Panc1 (cell line): Measurements from ENCODE around the gene GNAI3. TPM values are rescaled to one million over a fixed set of nuclear protein-coding genes. Genes with fewer than 3 reads are reported as not detected.

Experiments used
- ATAC-seq: fragments of 200-7000 bp; cut with Tn5 transposase; 2 replicates; pipeline ENCODE4 v1.9.1; 2020; ENCODE audit warnings: mild to moderate bottlenecking, moderate library complexity
- BruUV-seq: library from RNA; stranded (reverse); fragments of 400-500 nt; replicated peaks from 2 replicates; lab custom pipeline; 2021; lab: Mats Ljungman, UMichigan
- CTCF ChIA-PET: fragments of 300-600 bp; sonication (Branson Sonifier 250); formaldehyde crosslinking; loops from one replicate; lab custom pipeline; 2022; ENCODE audit warnings: antibody characterized with exemption; lab: Charles Lee
- POLR2A ChIA-PET: fragments of 300-600 bp; sonication (Branson Sonifier 250); formaldehyde crosslinking; loops from one replicate; lab custom pipeline; 2022; ENCODE audit warnings: antibody characterized with exemption; lab: Charles Lee
- DNase-seq: peaks from one replicate; pipeline ENCODE4 v3.0.0-alpha.2; 2010; ENCODE audit warnings: low read depth, low spot score
- H3K27ac ChIP-seq: 2 replicates; pipeline ENCODE4 v1.5.1; 2011; ENCODE audit warnings: mild to moderate bottlenecking, low read length, inconsistent platforms
- H3K27me3 ChIP-seq: fragments of 200-500 bp; sonication (Bioruptor generic); 2 replicates; pipeline ENCODE4 v1.6.0; 2014; ENCODE audit warnings: low read length, inconsistent platforms; ENCODE audit not compliant: control insufficient read depth, insufficient read depth
- H3K36me3 ChIP-seq: fragments of 200-500 bp; sonication (Bioruptor generic); 2 replicates; pipeline ENCODE4 v1.5.1; 2014; ENCODE audit warnings: inconsistent platforms, mild to moderate bottlenecking, low read length, moderate library complexity; ENCODE audit not compliant: control insufficient read depth, insufficient read depth
- H3K4me1 ChIP-seq: 2 replicates; pipeline ENCODE4 v1.5.1; 2011; ENCODE audit warnings: inconsistent platforms, mild to moderate bottlenecking, low read length, moderate library complexity; ENCODE audit not compliant: control insufficient read depth, insufficient read depth
- H3K4me3 ChIP-seq, 2 experiments: 2 replicates each; pipeline ENCODE4 v1.5.1; 2011 to 2012; ENCODE audit warnings: low read depth in 2 of 2, low read length in 2 of 2, mild to moderate bottlenecking in 2 of 2, inconsistent platforms in 1 of 2, moderate library complexity in 1 of 2
- H3K9me3 ChIP-seq: fragments of 200-500 bp; sonication (Bioruptor generic); 2 replicates; pipeline ENCODE4 v1.5.1; 2014; ENCODE audit warnings: low read depth, mild to moderate bottlenecking, inconsistent platforms, low read length, moderate library complexity; ENCODE audit not compliant: control insufficient read depth, insufficient read depth
- CTCF ChIP-seq: fragments of 450-650 bp; IDR thresholded peaks from 2 replicates; pipeline ENCODE4 v1.5.1; 2017; ENCODE audit warnings: mild to moderate bottlenecking
- POLR2AphosphoS5 ChIP-seq: IDR thresholded peaks from 2 replicates; pipeline ENCODE4 v1.6.1; 2012; ENCODE audit warnings: mild to moderate bottlenecking, low read depth, low read length, moderate library complexity
- REST ChIP-seq, 2 experiments: IDR thresholded peaks; 2 replicates each; pipeline ENCODE4 v1.6.1; 2011 to 2012; ENCODE audit warnings: low read depth in 2 of 2, control low read depth in 1 of 2, low read length in 1 of 2, mild to moderate bottlenecking in 1 of 2, moderate library complexity in 1 of 2; ENCODE audit not compliant: insufficient read depth in 1 of 2
- SIN3A ChIP-seq: IDR thresholded peaks from 2 replicates; pipeline ENCODE4 v1.6.1; 2012; ENCODE audit warnings: low read depth, mild to moderate bottlenecking, low read length, moderate library complexity, borderline replicate concordance; ENCODE audit not compliant: insufficient read depth
- TCF7L2 ChIP-seq: IDR thresholded peaks from 2 replicates; pipeline ENCODE4 v1.6.1; 2011; ENCODE audit warnings: mild to moderate bottlenecking, low read depth, low read length, inconsistent platforms
- in situ Hi-C: cut with HindIII; loops from 2 replicates; pipeline ENCODE4 v1.10.0; 2016; ENCODE audit warnings: low sequenced_read_pairs, low pct_unique_long_range_greater_than_20kb
- intact Hi-C: fragments of 100-400 bp; cut with micrococcal nuclease; formaldehyde crosslinking; loops from one replicate; pipeline ENCODE4 v1.10.0; 2022; ENCODE audit not compliant: unreplicated experiment
- total RNA-seq: library from RNA; stranded (reverse); gene quantifications from one replicate; pipeline ENCODE4 v1.2.1, GENCODE V29; 2021; ENCODE audit not compliant: unreplicated experiment

GNAI3 gene
- total RNA-seq, 1 experiment from 2014 or later, result 6.4 TPM

- ATAC-seq (peak; percentile 80), DNase-seq (no peak)
- H3K27ac ChIP-seq, result no peak within 1 kb of the TSS
- intact Hi-C loops (no loop called here), in situ Hi-C loops (no loop called here)
- TF ChIP-seq REST (IDR thresholded peaks at IDR 0.05; ENCODE audit: insufficient read depth in 1 of 2, low read depth in 2 of 2, low read length in 1 of 2) (no peak), TCF7L2 (no peak)
- no peaks in the 10 kb centered on the region for H3K27me3 ChIP-seq
- BruUV-seq, result no TSS peak
- no peaks in the 10 kb centered on the region for H3K4me1 ChIP-seq
- H3K9me3 ChIP-seq, result no peaks in the 10 kb centered on the region
- CTCF ChIA-PET, result interaction anchor here (0.7 to 0.8 kb wide), 2 partner anchors 11 to 19 kb away, joined by 3 to 5 read pairs; no protein-coding TSS in a partner anchor
- peak within 1 kb of the TSS; percentile 49 to 67 for H3K4me3 ChIP-seq
- H3K36me3 ChIP-seq, result no peaks in the 10 kb centered on the region
- POLR2A ChIA-PET, result no interaction called here
Observed at GRCh38 chr1:109509176-109510134, 39.0 kb upstream of the GNAI3 start, which contains the start of gene AMIGO1. TSS of gene AMIGO1 (minus strand) at chr1:109509727. CDS start at chr1:109508912, 815 bp downstream.

- H3K9me3 ChIP-seq, result no peaks in the 10 kb centered on the region
- H3K27me3 ChIP-seq, result no peaks in the 10 kb centered on the region
- intact Hi-C loops, result no loop called here
- H3K4me3 ChIP-seq, result no peak overlapping the region
- BruUV-seq, result no TSS peak
- DNase-seq (no peak), ATAC-seq (no peak)
- TF ChIP-seq SIN3A, result no peak
- no peak for TF ChIP-seq REST (IDR thresholded peaks at IDR 0.05; ENCODE audit: insufficient read depth in 1 of 2, low read depth in 2 of 2, low read length in 1 of 2)
- no peak for TF ChIP-seq POLR2AphosphoS5
- no peak for TF ChIP-seq TCF7L2
- TF ChIP-seq CTCF, result no peak
- H3K27ac ChIP-seq, result no peak overlapping the region
- H3K4me1 ChIP-seq, result no peaks in the 10 kb centered on the region
- ChIA-PET POLR2A (interaction anchor here (0.6 kb wide), 1 partner anchor 28 kb away, joined by 9 read pairs; no protein-coding TSS in a partner anchor), CTCF (interaction anchor here (0.7 to 2.0 kb wide), 2 partner anchors 19 to 208 kb away, joined by 4 to 7 read pairs; no protein-coding TSS in a partner anchor)
- no peaks in the 10 kb centered on the region for H3K36me3 ChIP-seq
- in situ Hi-C loops, result no loop called here
Observed at GRCh38 chr1:109513110-109513710, 35.2 kb upstream of the GNAI3 start.
